OCI-M2 (cell line): ENCODE measurements around the gene ATXN2.
"Not testable (repeated sequence)": the region's sequence is repeated elsewhere in the genome, so short reads cannot be mapped to it uniquely, and the experiment has no call there.

ENCODE experiments used
- DNase-seq: peaks from one replicate; lab custom pipeline; 2025; ENCODE audit not compliant: unreplicated experiment; lab: John Stamatoyannopoulos, UW

The ATXN2 gene

GRCh38 chr12:111507719-111508118, 91.4 kb downstream of the ATXN2 start:
- DNase-seq, result not testable (repeated sequence)

GRCh38 chr12:111507258-111507657, 91.9 kb downstream of the ATXN2 start:
- DNase-seq, result not testable (repeated sequence)

GRCh38 chr12:111506260-111506659, 92.9 kb downstream of the ATXN2 start:
- DNase-seq, result no peak

DNA sequence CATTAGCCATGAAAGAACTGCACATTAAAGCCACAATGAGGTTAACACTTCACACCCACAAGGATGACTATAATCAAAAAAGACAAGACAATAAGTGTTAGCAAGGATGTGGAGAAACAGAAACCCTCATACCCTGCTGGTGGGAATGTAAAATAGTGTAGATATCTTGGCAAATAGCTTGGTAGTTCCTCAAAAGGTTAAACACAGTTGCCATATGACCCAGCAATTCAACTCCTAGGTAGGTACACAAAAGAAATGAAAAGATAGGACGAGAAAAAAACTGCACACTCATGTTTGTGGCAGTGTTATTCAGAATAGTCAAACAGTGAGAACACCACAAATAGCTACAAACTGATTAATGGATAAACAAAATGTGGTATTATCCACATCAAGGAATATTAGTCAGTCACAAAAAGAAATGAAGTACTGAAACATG, 93.5 kb downstream of the ATXN2 start:
- no peak for DNase-seq

DNA sequence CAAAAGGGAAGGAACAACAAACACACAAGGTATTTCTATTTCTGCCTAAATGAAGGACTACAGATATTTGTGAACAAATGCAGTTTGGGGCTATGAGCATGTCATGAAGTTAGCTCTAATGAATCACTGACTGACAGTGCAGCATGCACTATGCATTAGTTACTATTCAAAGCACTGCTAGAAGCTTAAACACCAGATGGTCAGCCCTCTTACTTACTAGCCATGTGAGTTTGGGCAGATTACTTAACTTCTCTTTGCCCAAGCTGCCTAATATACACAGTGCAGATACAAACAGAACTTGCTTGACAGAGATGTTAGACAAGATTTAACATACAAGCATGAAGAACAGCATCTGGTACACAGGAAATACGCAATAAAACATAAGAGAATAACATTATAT, 96.0 kb downstream of the ATXN2 start:
- DNase-seq, result no peak

DNA sequence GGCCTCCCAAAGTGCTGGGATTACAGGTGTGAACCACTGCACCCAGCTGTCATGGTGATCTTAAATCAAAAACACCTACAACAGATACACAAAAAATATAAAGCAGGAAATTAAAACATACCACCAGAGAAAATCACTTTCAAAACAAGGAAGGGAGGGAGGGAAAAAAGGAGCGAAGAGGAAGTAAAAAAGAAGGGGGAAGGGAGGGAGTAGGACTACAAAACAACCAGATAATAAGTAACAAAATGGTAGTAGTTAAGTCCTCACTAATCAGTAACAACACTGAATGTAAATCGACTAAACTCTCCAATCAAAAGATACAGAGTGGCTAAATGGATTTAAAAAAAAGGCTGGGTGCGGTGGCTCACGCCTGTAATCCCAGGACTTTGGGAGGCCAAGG, 104.4 kb downstream of the ATXN2 start:
- no peak for DNase-seq

DNA sequence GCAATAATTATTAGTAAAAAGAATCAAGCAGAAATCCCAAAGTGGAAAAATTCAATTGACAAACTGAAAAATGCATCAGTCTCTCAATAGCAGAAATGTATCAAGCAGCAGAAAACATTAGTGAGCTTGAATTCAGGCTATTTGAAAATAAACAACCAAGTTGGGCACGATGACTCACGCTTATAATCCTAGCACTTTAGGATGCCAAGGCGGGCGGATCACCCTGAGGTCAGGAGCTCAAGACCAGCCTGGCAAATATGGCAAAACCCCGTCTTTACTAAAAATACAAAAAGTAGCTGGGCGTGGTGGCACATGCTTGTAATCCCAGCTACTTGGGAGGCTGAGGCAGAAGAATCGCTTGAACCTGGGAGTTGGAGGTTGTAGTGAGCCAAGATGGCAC, 106.1 kb downstream of the ATXN2 start:
- DNase-seq, result not testable (repeated sequence)

DNA sequence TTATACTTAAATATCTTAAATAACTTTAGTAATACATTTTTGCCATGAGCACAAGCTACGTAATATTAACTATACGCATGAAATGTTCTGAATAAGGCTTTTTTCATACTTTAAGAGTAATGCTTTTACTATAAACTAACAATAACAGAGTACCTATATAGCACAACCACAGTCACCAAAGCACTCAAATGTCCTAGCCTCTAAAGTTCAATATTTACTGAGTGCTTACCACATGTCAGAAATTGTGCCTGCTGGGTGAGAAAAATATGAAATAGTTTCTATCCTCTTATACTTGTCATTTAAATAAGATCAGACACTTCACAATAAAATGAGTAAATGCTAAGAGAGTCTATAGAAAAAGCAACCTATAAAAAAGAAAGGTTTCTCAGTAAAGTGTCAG, 110.3 kb downstream of the ATXN2 start:
- DNase-seq, result no peak

DNA sequence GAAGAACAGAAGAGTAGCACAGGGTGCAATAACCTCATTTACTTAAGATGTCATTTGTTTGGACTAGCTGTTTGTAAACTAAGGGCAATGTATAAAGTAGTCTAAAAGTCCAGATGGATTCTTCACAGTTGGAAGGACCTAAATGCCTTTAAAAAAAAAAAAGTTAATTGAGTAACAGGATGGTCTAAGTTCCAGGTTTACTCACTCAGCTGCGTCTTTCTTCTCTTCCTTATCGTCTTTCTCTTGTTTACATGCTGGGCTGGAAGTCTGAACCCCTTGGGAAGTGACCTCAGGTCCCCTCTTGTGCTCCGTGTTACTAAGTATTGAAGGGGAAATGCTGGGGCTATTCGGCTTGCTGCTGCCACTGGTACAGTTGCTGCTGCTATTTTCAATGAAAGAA, 110.8 kb downstream of the ATXN2 start:
- no peak for DNase-seq

- DNase-seq, result no peak
These were observed 116.7 kb downstream of the ATXN2 start for GRCh38 chr12:111482462-111482861.

DNA sequence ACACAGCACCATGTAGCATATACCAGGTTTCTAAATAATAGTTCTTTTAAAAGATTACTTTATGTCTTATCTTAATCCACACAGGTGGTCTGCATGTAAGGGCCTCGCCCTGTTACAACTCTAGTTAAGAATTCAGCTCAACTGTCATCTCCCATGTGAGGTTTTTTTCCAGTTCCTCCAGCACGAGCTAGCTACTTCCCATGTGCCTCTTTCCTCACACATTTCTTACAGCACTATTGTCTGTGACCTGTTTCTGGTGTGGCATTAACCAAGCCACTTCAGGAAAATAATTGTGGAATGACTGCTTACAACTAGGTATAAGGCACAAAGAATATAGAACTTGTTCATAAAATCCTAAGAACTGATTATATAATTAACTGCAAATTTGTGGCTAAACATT, 127.9 kb downstream of the ATXN2 start:
- no peak for DNase-seq

DNA sequence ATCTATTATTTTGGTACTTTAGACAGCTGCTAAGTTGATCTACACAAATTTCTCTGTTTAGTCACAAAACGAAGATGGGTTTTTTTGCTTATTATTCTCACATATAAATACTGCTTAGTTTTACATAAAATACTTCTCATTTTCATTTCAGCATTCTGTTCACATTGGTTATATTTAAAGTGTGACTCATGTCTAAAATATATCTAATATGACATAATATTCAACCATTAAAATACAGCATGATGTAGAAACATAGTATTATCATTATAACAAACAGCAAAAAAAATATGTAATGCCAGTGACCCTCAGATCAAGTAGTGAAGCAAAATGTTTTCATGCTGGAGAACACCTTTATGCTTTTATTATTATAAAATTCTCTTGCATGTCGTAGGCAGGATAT, 129.7 kb downstream of the ATXN2 start:
- DNase-seq, result no peak

DNA sequence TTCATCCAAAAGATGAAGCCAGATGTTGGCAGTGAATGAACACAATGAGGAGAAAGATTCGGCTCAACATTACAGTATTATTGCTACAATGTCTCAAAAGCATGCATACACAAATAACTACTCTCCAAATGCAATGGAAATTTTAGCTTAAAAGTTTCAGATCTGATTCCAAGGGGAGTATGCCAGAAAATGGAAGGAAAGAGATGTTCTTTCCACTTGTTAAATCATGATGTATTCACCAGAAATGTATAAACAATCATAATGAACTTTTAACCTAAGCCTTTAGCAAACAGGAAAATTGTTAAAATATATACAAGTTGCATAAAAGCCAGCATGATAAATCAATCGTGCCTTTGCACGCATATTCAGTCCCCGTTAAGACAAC, 131.3 kb downstream of the ATXN2 start:
- DNase-seq, result no peak

- no peak for DNase-seq
These were observed 131.8 kb downstream of the ATXN2 start for GRCh38 chr12:111467092-111467856.

DNA sequence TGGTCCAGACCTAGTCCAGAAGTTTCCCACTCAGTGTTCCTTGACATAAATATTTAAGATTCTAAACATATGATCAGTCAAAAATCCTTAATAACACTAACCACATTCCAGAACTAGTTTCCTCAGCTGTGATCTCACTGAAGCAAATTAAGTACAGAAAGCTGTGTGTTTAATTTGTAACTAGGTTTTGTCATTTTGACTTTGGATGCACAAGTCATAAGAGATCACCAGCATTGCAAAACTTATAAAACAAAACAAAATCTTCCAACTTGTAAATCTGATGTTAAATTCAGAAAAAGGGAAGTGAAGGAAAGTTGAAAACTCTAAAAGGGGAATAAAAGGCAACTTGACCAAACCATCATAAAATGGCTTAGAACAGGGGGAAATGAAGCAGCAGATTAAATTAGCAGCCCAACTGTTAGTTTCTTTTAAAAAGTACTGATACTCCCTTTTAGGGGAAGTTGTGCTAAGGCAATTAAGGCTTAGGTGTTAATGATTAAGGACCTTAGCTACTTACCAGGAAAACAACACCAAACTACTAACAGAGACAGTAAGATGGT, 136.8 kb downstream of the ATXN2 start:
- no peak for DNase-seq

- not testable (repeated sequence) for DNase-seq
These were observed 139.0 kb downstream of the ATXN2 start for GRCh38 chr12:111460111-111460510.

DNA sequence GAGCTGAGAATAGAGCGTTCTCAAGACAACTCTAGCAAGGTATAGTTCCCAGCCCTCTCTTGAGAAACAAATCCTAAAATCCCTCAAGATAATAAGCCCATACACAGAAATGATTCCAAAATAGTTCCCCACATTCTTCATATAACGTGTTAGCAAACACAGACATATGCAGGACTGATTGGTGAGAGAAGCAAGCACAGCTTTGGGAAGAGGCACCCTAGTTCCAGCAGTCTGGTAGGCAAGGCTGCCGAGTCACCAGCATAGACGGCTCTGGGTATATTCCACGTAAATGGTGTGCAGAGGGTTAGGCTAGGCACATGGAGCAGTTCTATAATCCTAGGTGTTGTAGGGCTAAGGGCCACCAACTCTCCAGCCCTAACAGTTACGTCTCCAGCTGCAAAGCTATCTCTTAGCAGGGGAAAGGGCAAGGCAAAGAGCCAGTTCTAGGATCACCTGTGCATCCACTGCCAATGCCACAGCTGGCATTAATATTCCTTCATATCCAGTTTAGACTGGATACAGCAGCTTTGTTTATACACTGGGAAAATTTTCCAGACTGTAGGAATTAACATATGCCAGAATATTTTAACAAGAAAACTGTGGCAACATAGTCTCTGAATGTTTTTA, 140.5 kb downstream of the ATXN2 start:
- no peak for DNase-seq

DNA sequence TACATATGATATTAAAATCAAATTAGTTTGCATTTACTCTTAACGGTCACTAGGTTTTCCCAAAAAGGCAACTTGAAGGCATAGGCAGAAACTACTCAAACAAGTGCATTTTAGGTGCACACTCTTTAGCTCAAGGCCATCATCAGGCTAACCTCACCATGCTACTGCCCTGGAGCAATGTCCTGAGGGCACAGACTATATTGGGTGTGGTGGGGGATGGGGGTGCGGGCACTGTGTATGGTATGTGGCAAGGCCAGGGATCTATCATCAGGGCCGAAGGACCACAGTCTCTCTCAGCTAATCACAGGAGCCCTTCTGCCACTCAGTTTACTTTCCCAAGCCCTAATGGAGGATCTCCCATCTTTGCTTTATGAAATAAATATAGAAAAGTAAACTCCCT, 141.5 kb downstream of the ATXN2 start:
- no peak for DNase-seq

DNA sequence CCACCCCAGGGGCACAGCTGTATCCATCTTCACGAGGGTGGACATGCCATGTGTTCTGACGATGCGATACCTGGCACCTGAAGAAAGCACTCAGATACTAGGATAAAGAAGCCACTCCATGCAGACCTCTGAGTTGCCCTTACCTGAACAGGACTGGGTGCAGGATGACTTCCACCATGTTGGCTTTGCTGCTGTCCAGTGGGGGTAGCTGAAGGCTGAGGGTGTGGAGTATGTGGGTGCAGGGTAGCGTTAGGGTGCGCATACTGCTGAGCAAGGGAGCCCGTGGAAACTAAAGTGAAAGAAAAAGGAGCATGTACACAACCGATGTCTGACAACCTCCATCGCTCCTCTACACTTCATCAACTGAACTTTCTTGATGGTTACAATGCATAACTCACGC, 142.0 kb downstream of the ATXN2 start:
- DNase-seq, result no peak

- no peak for DNase-seq
These were observed 143.4 kb downstream of the ATXN2 start for GRCh38 chr12:111455448-111456320.

DNA sequence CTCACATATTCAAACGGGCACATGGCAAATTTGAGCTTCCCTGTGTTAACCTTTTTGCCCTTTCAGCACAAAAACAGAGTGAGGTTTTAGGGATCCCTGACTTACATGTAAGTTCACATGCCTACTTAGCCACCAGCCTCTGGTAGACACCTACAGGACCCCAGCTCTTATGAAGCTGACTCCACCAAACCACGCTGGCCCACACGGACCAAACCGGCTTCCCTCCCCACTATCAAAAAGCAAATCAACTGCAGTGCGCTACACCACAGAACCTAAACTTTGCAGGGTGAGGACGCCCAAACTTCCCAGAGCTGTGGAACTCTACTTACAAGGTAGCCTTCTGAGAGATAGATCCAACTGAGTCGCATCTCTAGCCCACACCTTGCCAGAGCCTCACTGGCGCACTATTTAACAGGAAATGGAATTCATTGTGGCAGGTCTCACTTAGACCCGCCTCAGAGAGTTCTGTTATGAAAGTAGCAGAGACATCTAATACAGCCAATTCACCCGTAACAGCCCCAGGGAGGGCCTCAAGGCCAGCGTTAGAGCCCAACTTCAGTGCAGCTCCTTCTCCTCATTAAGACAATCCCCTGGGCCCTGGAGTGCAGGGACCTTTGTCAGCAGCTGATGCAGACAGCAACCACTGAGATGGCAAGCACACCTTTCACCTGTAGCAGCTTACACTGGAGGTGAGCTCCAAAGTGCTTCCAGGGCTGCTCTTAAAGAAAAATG, 144.2 kb downstream of the ATXN2 start:
- no peak for DNase-seq
